HG03045 (cell line): ENCODE measurements around the gene SLC25A20.

Experiments
- ATAC-seq: cut with Tn5 transposase; IDR thresholded peaks from one replicate; pipeline ENCODE4 v1.9.1; 2021; ENCODE audit warnings: mild to moderate bottlenecking, moderate library complexity; ENCODE audit not compliant: unreplicated experiment

Gene SLC25A20

DNA sequence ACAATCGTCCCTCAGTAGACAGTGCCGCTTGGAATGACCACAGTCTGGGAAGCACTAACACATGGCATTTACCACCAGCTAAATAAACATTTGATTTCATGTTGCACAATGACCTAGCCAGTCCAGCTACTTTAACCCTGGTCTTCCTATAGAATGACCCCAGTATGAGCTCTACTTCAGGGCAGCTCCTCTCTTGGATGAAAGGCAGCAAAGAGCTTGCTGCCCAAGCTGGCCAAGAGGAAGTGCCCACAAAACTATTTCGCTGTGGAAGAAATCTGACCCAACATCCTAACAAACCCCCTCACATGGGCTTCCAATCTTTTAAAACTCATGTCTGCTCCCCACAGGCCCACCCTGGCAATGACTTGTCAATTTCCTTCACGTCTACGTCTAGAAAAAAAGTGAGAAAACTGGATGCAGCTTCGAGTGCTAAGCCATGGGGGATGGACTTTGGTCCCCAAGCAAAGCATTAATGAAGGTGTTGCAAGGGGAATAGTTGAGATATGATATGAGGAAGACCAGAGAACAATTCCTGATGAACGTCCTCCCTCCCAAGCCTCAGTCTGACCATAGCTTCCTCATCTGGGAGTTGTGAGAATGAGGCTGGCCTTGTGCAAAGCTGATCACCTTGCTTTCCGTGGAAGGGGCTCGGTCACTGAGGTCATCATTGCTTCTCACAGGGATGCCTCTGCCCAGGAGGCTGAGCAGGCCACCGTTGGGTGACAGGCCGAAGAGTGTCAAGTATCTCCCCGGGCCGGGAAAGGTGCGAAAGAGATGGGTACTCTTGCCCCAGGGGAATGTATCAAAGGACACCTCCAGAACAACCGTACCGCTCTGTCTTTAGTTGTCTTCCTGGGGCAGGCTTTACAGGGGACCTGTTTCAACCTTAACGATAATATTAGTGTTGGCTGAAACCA lies 964 bp downstream of the SLC25A20 start:
- no peak for ATAC-seq

DNA sequence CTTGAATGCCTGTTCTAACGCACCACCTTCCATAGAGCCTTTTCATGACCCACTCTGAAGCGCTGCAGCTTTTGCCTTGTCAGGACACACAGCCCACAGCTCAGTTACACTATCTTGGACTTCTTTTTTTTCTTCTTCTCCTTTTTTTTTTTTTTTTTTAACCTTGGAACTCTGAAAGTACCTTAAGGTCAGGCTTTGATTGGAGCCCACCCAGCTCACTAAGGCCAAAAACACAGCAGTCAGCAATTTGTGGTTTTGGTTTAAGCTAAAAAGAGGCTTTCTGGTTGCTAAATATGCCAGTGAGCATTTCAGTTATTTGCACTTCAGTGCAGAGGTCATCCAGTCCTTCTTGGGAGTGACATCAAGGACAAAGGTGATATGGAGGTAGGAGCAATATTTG lies 1.7 kb downstream of the SLC25A20 start:
- no peak for ATAC-seq

DNA sequence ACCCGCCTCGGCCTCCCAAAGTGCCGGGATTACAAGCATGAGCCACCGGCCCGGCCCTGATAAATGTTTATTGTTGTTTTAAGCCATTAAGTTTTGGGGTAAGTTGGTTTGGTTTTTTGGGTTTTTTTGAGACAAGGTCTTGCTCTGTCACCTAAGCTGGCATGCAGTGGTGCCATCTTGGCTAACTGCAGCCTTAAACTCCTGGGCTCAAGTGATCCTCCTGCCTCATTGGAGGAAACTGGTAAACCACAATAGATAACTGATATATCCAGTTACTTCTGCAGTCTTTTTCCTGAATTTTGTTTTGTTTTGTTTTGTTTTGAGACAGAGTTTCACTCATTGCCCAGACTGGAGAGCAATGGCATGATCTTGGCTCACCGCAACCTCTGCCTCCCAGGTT lies 4.2 kb downstream of the SLC25A20 start:
- no peak for ATAC-seq

DNA sequence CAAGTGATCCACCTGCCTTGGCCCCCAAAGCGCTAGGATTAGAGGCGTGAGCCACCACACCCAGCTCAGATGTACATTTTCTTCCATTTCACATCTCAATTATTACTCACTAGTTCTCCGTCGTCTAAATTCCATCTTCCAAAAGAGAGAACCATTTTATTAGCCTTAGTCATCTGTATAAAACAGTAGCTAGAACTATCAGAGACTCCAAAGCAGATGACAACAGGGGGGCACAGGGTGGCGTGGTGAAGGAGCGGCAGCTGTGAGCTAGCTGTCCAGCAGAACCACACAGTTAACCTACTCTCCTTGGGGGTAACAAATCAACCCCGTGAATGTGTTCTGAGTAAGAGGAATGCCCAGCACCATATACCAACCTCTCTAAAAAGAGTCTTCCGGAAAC lies 7.1 kb downstream of the SLC25A20 start:
- ATAC-seq: no peak

DNA sequence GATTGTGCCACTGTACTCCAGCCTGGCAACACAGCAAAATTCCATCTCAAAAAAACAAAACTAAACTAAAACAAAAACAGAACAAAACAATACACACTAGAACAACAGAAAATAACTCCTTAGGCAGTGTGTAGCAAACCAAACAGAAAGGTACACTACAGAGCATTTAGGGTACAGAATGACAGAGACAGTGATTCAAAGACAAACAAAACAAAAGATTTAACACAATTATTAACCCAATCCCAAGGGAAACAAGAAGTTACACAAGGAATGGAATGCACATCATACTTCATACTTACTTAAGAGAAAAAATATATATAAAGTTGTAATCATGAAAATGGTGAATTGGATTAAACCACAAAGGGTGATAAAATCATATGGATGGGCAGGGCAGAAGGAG lies 12.9 kb downstream of the SLC25A20 start:
- ATAC-seq: no peak

DNA sequence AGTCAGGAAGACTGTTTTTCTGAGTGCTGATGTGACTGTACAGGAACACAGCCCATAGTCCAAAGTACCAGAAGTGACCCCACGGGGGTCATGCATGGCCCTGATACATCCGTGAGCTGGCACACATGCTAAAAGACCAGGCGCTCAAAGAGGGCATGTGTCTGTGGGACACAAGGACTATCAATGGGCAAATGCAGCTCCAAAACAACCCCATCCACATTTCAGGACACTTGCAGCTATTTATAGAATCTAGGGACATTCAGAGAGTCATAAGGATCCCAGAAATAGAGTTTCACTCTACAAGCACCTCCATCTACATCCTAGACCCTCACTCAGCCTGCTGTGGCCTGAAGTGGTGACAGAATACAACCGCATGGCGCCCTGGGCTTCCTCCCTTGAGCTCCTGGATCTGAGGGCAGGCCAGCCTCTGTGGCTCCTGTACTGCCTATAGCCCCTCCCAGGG lies 17.0 kb downstream of the SLC25A20 start:
- no peak for ATAC-seq

DNA sequence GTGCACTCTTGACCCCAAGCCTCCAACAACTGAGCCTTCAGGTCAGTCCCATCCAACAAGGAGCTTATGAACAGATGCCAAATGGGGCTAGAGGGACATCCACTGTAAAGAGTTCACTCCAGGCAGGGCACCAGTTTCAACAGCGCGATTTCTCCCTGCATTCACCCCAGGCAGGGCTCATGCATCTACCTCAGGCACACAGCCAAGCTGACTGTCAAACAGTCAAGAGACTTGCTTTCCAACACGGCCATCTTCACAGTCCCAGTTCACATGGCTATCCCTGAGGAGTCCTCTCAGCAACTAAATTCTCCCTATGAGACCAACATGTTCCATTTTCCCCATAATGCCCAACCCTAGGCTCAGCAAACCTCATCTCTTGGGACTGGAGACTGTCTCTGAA lies 17.7 kb downstream of the SLC25A20 start:
- no peak for ATAC-seq

DNA sequence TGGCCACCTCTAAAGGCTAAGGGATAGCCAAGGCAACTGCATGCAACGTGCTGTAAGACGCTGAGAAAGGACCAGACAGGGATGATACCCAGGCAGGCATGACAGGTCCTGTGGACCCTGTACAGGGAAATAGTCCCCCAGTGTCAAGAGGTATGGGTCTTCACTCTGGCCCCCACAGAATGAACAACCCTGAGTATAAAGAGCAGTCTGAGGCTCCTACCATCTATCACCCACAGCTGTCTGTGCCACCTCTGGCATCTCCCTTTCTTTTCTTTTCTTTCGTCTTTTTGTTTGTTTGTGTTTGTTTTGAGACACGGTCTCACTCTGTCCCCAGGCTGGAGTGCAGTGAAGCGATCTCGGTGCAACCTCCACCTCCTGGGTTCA lies 18.7 kb downstream of the SLC25A20 start:
- no peak for ATAC-seq

DNA sequence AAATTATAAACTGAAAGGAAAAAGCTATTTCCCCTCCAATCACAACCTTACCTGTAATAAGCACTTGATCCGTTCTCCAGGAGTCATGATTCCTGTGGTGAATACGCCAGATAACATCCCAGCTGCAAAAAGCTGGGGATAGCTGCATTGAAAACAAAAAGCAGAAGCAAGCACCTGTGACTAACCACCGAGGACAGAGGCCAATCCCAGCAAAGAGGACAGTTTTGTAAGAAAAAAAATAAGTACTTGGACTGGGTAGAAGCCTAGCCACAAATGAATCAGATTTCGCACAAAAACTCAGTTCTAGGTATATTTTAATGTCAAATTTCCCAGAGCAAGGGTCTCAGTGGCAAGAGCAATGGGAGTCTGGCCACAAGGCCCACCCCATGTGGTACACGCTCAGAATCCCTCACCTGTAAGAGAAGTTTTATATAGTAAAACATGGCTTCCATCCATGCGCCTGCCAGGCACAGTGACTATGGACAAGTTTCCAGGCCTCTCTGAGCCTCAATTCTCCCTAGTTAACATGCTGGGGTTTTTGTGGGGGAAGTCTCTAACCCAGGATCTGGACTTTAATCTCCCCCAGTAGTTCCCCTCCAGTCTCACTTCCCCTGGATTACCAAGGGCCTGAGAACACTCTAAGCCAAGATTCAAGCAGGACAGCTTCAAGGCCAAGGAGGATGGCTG lies 19.2 kb downstream of the SLC25A20 start:
- no peak for ATAC-seq

DNA sequence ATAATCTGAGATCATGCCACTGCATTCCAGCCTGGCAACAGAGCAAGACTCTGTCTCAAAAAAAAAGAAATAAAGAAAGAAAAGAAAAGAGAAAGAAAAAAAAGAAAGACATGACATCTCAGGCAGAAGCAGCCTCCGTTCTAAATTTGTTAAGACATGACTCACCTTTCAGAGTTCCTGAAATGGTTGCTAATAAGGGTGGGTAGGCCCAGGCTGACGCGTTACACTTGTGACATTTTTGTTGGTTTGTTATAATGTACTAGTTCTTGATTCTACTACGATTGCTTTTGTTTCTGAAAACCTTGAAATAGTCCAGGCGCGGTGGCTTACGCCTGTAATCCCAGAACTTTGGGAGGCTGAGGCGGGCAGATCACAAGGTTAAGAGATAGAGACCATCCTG lies 21.0 kb downstream of the SLC25A20 start:
- ATAC-seq: no peak

DNA sequence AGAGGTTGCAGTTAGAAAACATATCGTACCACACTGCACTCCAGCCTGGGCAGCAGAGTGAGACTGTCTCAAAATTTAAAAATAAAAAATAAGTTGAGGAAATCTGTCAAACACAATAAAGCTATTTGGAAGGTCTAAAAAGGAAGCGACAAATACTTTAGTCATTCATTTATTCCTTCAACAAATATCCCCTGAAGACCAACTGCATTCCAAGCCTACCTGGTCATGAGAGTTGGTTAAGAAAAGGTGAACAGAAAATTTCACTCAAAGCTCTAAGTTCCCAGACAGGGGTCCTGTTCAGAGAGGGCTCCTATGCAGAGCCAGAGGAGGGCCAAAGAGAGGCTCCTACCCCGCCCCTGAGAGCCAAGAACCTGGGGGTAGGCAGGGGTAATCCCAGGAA lies 35.6 kb downstream of the SLC25A20 start:
- ATAC-seq: no peak

DNA sequence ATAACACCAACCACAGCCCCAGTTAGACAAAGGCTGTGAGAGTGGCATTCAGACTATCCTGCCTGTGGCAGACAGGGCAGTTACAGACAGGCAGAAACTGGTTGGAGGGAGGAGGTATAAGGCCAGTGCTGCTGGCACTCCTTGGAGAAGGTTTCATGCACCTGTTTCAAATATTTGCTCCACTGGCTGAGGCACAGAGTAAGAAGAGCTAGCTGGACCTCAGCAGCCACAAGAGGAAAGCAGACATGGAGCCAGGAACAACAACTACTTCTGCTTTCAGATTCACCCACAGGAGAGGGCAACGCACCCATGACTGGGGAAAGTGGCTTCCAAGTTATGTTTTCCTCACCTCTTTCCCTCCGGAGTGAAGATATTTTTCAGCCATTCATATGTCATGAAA lies 39.5 kb downstream of the SLC25A20 start:
- no peak for ATAC-seq

DNA sequence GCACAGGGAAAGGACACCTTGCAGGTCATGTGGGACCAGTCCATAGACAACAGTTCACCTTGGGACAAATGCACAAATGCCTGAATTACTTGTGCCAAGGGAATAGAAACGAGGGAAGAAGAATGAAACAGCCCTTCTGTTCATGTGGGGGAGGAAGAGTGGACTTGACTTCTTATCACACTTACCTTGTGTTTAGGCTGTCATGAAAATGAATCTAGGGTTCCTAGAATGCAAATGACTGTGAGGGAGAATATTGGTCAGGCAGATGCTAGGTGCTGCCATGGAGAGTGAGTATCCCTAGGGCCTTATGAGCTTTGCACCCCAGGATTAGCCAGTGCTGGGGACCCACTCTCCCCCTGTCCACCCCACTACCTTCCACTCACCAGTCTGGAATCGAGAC lies 40.0 kb downstream of the SLC25A20 start:
- ATAC-seq: no peak

DNA sequence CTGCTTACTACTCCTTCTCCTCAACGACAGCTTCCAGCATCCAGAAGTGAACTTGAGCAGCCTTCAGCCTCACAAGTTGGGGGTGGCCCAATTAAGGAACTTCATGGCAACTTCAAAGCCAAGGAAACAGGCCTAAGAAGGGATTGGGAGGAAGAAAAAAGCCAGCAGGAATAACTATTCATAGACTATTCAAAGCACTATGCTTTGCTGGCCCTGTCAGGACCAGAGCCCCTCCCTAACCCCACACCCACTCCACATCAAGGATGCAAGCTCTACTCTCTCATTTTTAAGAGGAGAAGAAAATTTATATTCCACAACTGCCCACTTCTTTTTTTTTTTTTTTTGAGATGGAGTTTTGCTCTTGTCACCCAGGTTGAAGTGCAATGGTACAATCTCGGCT lies 41.0 kb downstream of the SLC25A20 start:
- ATAC-seq: no peak

DNA sequence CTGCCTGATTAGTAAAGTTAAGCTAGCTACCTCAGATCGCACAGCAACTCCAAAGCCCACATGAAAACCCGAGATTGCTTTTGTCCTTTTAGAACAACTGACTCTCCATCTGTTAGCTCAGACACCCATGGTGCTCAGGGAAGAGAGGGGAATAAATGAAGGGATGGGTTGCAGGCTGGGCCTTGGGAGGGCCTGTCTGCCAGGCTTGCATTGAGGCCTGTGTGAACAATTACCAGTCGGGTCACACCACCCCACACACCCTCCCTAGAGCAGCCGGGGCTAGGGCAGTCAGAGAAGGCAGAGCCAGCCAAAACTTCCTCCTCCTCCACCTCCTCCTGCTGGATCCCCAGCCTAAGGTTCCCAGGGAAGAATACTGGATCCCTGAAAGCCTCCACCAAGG lies 42.2 kb downstream of the SLC25A20 start:
- no peak for ATAC-seq

DNA sequence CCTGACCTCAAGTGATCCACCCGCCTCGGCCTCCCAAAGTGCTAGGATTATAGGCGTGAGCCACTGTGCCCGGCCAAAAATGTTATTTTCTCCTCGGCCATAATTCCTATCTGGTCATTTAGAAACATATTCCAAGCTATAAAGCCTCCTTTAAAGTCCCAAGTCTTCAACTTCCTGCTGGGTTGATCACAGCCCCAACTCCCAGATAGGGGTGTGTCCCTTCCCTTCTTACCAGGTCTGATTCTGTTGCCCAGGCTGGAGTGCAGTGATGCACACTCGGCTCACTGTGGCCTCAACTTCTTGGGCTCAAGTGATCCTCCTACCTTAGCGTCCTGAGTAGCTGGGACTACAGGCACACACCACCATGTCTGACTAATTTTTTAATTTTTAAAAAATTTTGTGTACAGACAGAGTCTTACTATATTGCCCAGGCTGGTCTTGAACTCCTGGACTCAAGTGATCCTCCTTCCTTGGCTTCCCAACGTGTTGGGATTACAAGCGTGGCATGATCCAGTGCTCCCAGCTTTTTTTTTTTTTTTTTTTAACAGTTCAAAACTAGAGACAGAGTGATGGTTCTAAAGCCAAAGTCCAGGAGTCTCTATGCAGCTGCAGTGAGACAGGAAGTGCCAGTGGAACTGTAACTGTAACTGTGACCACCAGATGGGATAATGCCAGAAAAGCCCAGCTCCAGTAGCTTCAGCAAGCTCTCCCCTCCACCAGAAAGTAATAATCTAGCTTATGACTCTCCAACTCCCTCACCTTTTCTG lies 42.8 kb downstream of the SLC25A20 start:
- ATAC-seq: no peak

DNA sequence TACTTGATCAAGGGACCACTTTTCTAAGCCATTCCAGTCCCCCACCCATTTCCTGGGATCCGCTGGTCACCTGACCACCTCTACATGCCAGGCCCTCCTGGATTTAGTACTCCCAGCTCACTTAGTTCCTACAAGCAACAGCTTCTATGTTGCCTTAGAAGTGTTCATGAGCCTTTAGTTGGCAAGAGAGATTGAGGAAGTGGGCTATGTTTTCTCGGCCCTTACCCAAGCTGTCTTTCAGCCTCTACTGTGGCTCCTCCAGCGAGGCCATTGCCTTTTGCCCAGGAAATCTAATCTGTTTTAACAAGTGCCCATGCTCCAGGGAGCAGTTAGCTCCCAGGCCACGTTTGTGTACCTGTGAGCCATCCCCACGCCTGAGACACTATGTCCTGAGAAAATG lies 46.5 kb downstream of the SLC25A20 start:
- ATAC-seq: no peak

DNA sequence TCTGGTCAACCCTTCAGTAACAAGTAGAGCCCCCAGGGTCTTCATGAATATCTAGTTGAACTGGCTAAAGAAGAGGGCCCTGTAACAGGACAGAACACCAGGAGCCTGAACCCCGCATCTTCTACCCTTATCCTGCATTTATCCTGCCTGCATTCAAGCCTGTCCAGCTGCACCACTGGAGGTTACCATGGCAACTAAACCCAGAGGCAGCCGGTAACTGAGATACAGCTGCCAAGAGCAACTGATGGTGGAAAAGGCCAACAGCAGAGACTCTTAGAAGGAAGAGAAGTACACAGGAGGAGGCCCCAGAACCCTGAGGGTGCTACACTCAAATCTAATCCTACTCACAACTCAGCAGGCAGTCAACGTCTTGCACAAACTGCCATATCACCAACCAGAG lies 47.3 kb downstream of the SLC25A20 start:
- no peak for ATAC-seq

DNA sequence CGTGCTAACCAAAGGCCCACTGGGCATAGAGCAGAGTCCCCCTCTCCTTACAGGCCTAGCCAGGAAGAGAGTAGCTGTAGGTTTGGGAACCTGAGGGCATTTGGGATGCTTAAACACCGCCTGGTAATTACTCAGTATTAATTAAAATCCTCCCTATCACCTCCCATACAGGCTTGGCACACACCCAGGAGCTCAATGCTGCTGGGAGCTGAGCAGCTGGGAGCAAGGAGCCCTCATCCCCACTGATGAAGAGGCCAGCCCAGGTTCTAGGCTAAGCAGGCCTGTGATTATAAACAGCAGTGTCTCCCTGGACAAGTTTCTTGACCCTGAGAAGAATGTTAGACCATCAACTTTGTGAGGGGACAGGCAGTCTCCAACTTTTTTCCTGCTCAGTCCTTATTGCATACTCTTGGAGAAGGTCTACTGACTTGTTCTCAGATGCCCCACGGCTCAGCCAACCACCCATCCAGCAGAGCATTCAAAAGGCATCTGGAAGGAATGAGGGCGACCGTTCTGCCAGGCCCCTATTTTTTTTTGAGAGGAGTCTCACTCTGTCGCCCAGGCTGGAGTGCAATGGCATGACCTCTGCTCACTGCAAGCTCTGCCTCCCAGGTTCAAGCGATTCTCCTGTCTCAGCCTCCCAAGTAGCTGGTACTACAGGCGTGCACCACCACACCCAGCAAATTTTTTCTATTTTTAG lies 49.7 kb downstream of the SLC25A20 start:
- no peak for ATAC-seq

DNA sequence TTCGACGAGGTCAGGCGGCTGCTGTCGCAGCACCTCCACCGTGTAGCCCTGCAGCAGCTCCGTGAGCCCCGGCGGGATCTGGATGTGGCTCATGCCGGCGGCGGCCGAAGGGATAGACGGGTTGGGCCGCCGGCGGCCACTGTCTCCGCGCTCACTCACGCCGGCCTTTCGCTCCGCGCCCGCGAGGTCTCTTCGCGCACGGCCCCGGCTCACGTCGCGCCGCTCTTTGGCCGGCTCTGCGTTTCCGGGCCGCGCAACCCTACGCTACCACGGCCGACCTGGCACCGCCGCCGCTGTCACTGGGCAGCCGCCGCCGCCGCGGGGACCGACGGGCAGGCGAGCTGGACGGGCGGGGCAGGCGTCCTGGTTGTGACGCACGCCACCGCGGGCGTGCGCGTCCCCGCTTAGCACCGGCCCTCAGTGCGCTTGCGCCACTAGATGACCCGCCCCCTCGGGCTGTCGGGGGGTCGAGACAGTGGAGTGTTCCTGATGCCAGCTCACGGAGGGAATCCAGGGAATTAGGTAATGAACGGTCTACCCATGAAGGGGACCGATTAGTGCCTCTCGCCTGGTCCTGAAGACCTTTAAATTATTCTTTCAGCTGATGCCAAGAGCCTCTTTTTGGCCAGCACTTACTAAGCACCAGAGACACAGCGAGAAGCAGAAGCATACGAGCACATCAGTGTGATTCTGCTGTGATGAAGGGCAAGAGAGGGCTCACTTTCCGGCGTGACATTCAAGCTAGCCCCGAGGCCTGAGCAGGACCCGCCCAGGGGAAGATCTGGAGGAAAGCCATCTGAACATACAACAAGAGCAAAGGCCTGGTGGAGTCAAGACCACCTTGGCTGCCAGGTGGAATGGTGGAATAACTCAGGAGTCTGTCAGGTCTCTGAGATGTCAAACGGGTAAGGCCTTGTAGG lies 50.9 kb downstream of the SLC25A20 start, which contains the start of gene PRKAR2A:
PRKAR2A (minus strand) TSS at position 371 of the 920 bp plus-strand sequence; CDS start at position 93, 278 bp downstream.
- ATAC-seq: peak; percentile 90
